ENCODE results near the gene C11orf21. TPM values are rescaled to one million over a fixed set of nuclear protein-coding genes. Genes with fewer than 3 reads are reported as not detected.

C11orf21 gene
- total RNA-seq, 6 donors from 2014 or later, result 2.3 to 20.3 (median 9.5) TPM

DNA sequence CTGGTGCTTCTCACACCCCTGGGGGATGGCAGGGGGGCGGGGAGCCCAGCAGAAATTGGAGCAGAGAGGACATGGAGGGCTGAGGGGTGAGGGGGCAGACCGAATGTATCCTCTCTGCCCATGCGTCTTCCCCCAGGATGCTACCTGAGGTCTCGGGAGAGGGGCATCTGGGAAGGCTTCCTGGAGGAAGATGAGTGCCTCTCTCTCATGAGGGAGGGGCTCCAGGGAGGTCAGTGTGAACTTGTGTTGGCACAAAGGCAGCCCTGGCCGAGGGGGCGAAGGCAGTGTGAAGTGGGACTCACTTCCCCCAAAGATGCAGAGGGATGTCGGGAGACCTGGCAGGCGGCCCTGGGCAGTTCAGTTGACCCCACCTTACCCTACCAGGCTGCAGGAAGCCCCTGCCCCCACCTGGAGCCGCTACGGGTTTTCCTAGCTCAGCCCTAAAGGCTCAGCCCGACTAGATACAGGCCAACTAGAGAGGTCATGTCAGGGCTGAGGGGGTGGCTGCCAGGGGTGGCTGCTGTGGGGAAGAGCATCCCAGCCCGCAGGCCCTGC is 41.7 kb downstream of the C11orf21 start:
- Histone ChIP-seq H3K4me1 (peaks cover 0 to 2% (median 0%) of the 10 kb centered on the region in 4 donors), H3K4me3 (no peak overlapping the region), H3K9me3 (no peaks in the 10 kb centered on the region), H3K27ac (no peak overlapping the region), H3K27me3 (no peaks in the 10 kb centered on the region), H3K36me3 (no peaks in the 10 kb centered on the region)
- WGBS, 2 donors, result 76 to 79% methylated on average over 9 to 12 of the region's 12 CpGs
- no peak for DNase-seq
- no peak for ATAC-seq (ENCODE audit: low FRiP score in 2 of 2)
- TF ChIP-seq POLR2A (IDR thresholded peaks at IDR 0.05) (no peak), POLR2AphosphoS5 (IDR thresholded peaks at IDR 0.05) (no peak)

DNA sequence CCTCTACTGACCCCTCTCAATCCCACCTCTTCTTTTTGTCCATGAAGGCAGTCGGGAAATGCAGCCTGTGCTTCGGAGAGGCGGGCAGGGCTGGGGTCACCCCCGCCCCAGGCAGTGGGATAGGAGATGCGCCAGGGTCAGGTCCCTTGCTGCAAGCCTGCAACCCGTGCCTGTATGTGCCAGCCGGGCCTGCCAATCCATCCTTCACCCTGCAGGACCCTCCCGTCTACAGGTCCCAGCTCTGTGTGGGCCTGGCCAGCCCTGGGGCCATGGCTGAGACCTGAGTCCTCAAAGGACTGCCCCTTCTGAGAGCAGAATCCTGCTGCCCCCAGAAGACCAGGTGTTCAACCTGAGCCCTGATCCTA is 42.3 kb downstream of the C11orf21 start:
- DNase-seq (peak in 1 of 2 donors; percentile 77), ATAC-seq (ENCODE audit: low FRiP score in 2 of 2) (no peak)
- no peak for TF ChIP-seq POLR2A (IDR thresholded peaks at IDR 0.05)
- TF ChIP-seq, protein P1, sequence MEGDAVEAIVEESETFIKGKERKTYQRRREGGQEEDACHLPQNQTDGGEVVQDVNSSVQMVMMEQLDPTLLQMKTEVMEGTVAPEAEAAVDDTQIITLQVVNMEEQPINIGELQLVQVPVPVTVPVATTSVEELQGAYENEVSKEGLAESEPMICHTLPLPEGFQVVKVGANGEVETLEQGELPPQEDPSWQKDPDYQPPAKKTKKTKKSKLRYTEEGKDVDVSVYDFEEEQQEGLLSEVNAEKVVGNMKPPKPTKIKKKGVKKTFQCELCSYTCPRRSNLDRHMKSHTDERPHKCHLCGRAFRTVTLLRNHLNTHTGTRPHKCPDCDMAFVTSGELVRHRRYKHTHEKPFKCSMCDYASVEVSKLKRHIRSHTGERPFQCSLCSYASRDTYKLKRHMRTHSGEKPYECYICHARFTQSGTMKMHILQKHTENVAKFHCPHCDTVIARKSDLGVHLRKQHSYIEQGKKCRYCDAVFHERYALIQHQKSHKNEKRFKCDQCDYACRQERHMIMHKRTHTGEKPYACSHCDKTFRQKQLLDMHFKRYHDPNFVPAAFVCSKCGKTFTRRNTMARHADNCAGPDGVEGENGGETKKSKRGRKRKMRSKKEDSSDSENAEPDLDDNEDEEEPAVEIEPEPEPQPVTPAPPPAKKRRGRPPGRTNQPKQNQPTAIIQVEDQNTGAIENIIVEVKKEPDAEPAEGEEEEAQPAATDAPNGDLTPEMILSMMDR (IDR thresholded peaks at IDR 0.05), result no peak
- TF ChIP-seq EP300 (IDR thresholded peaks at IDR 0.05), result no peak
- TF ChIP-seq POLR2AphosphoS5 (IDR thresholded peaks at IDR 0.05), result no peak
- Histone ChIP-seq H3K27me3 (no peaks in the 10 kb centered on the region), H3K36me3 (no peaks in the 10 kb centered on the region), H3K9me3 (no peaks in the 10 kb centered on the region), H3K27ac (no peak overlapping the region), H3K4me1 (no peaks in the 10 kb centered on the region), H3K4me3 (no peak overlapping the region)
- 84 to 91% methylated on average over 4 to 6 of the region's 8 CpGs for WGBS, 2 donors

DNA sequence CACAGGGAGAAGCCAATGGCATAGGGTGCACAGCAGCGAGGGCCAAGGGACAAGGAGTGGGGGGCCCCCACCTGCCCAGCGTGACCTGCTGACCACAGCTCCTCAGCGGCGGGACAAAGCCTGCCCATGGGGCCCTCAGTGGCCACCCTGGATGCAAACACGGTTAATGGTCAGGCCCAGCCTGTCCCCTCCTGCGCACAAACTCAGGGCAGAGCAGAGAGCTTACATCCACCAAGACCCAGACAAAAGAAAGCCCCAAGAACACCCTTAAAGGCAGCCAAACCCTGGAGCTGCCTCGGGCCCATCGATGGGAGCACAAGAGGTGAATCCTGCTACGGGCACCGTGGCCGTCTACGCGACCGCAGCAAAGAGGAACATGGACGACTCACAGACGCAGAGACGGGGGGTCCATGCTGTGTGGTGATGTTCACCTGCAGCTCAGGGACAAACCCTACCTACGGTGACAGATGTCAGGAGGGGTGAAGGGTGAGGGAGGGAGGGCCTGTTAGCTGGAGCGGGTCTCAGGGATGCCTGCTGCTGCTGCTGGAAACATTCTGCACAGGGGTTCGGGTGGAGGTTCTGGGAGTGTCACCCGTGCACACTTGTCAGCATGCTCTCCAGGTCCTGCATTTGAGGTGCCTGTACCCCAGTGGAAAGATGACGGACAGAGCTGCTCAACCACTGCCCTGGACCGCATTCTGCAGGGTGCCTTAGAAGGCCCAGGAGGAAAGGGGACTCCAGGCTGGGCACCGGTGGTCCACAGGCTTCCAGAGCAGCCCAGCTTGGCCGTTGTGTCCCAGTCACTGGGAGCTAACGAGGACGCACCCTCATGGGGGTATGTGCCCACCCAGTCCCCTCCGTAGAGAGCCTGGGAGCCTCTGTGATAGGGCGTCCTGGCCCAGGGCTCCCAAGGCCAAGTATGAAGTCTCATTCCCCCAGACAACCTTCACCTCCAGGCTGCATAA is 42.9 kb downstream of the C11orf21 start:
- H3K9me3 ChIP-seq, result no peaks in the 10 kb centered on the region
- no peaks in the 10 kb centered on the region for H3K4me1 ChIP-seq
- ATAC-seq (ENCODE audit: low FRiP score in 2 of 2), result no peak
- WGBS, 2 donors, result 91 to 94% methylated on average over 19 to 25 of the region's 29 CpGs
- peak in 1 of 2 donors; percentile 59 for DNase-seq
- H3K27me3 ChIP-seq, result no peaks in the 10 kb centered on the region
- H3K4me3 ChIP-seq, result no peak overlapping the region
- H3K36me3 ChIP-seq, result no peaks in the 10 kb centered on the region
- H3K27ac ChIP-seq, result no peak overlapping the region
- TF ChIP-seq, protein P1 (IDR thresholded peaks at IDR 0.05), result no peak
- no peak for TF ChIP-seq EP300 (IDR thresholded peaks at IDR 0.05)
- TF ChIP-seq POLR2AphosphoS5 (IDR thresholded peaks at IDR 0.05), result no peak
- TF ChIP-seq POLR2A (IDR thresholded peaks at IDR 0.05), result no peak

DNA sequence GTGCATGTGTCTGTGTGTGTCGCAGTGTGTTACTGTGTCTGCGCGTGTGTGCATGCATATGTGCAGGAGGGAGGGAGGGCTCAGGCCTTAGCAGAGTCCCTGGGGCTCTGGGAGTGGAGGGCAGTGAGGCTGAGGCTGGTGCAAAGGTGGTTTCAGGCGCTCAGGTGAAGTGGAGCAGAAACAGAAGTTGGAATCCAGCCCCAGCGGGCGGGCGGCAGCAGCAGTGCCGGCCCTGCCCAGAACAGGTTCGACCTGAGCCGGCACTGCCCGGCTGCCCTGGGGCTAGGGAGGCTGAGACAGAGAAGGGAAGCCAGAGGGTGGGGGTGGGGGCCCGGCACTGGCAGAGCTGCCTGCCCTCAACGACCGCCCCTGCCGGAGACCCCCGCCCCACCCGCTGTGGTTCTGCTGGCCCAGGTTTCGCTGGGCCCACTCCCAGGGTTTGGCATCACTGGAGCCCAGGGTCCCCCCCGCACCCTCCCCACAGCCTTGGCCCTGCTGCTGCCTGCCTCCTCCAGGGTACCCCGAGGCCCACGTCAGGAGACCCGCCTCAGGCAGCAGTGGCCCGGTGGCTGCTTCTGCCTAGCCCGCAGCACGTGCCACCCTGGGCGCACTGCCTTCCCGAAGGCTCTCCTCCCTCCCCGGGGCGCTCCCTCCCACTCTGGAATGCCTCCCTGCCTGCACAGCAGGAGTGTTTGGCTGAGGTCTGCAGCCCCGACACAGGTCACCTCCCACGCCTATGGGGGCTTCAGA is 44.6 kb downstream of the C11orf21 start:
- H3K9me3 ChIP-seq, result no peaks in the 10 kb centered on the region
- peak in 1 of 2 donors; percentile 67 for DNase-seq
- no peak for TF ChIP-seq POLR2A (IDR thresholded peaks at IDR 0.05)
- TF ChIP-seq POLR2AphosphoS5 (IDR thresholded peaks at IDR 0.05), result no peak
- no peak for TF ChIP-seq EP300 (IDR thresholded peaks at IDR 0.05)
- TF ChIP-seq, protein P1 (IDR thresholded peaks at IDR 0.05), result no peak
- H3K36me3 ChIP-seq, result no peaks in the 10 kb centered on the region
- H3K4me3 ChIP-seq, result no peak overlapping the region
- WGBS, 2 donors, result 71 to 90% methylated on average over 10 to 11 of the region's 31 CpGs
- H3K4me1 ChIP-seq, result no peaks in the 10 kb centered on the region
- no peak for ATAC-seq (ENCODE audit: low FRiP score in 2 of 2)
- H3K27ac ChIP-seq, result no peak overlapping the region
- no peaks in the 10 kb centered on the region for H3K27me3 ChIP-seq

All from upper lobe of left lung (tissue), 6 donors.